GM19035 (cell line): Measurements from ENCODE around the gene RNF167.
A peak's percentile ranks its signal among the peaks of the same experiment; 100 is the strongest.

Source experiments
- ATAC-seq: cut with Tn5 transposase; IDR thresholded peaks from one replicate; pipeline ENCODE4 v1.9.1; 2021; ENCODE audit not compliant: unreplicated experiment

The RNF167 gene

DNA sequence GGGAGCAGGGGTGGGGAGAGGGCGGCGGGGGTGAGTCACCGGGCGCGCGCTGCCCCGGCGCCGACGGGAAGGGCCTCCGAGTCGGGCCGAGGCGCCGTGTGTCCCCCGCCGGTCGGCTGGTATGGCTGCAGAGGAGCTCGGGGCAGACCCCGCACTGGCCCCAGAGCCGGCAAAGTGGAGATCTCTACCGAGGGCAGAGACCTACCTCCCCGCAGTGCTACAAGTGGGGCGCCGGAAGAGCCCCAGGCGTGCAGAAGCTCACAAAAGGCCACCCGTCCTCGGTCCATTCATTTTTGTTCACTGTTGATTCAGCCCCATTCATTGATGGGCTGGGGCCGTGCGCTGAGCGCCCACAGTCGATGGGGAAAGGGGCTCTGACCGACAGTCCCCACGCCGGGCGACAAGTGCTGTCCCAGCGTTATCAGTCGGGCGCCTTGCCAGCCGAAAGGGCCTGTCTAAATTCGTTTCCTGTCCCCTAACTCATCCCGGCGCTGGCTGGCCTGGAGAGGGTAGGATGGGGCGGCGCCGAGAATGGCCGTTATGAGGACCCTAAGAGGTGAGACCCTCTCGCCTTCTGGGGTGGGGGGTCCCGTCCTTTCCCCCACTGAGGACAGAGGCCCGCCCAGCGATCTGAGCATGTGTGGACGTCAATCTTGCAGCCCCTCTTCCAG is 10.1 kb downstream of the RNF167 start:
- peak; percentile 0 for ATAC-seq

DNA sequence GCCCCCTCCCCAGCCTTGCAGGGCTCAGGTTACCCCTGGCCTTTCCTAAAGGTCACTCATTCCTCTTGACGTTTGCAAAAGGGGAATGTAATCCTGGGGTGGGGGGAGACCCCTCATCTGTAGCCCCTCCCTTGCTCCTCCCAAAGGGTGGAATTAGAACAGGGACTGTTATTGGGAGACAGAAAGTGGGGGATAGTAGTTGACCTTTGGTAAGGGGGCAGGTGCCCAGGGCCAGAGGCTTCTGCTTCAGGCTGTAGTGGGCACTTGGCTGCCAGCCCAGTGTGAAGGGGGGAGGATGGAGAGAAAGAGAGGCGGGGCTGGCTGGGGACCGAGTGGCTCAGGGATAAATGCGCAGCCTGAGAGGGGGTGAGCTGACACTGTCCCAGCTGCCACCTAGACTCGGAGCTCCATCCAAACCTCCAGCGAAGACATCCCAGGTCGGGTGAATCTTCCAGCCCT is 10.7 kb downstream of the RNF167 start, which contains the start of gene ENO3:
ENO3 (plus strand) TSS at position 374 of the 459 bp plus-strand sequence. CDS start 711 bp downstream, outside the sequence.
- ATAC-seq, result no peak

DNA sequence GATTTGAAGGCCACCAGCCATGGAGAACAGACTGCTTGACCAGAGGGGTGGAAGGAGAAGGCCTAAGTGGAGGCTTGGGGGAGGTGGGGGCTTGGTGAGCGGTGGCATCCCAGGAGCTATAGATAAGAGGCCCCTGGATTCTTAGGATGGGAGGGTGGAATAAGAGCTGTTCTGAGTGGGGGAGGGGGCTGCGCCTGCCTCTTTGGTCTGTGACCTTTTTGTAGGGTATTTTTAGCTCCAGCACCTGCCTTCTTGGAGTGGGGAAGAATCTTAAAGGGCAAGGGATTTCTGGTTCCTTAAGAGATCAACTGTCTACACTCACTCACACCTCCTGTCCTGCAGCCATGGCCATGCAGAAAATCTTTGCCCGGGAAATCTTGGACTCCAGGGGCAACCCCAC is 11.4 kb downstream of the RNF167 start:
- ATAC-seq, result no peak

DNA sequence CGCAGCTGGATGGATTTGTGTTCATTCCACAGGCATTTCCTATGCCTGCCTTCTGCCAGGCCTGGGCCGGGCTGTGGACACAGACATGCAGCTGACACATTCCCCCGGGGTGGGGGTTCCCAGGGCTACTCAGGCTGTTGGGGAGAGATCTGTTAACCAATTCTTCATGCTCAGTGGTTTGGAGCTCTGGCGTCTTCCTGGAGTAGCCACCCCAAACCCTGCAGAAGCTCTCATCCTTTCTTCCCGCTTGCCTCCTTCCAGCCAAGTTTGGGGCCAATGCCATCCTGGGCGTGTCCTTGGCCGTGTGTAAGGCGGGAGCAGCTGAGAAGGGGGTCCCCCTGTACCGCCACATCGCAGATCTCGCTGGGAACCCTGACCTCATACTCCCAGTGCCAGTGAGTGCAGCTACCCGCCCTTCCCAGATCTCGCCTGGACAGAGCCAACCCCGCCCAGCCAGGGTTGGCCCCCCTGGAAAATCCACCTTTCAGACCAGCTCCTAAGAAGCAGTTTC is 13.4 kb downstream of the RNF167 start:
- no peak for ATAC-seq

DNA sequence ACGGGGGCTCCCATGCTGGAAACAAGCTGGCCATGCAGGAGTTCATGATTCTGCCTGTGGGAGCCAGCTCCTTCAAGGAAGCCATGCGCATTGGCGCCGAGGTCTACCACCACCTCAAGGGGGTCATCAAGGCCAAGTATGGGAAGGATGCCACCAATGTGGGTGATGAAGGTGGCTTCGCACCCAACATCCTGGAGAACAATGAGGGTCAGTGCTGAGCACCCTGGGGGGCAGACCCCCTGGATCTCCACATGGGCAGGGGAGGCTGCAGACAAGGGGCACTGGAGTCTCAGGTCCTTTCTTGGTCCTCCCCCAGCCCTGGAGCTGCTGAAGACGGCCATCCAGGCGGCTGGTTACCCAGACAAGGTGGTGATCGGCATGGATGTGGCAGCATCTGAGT is 15.0 kb downstream of the RNF167 start:
- ATAC-seq, result no peak

DNA sequence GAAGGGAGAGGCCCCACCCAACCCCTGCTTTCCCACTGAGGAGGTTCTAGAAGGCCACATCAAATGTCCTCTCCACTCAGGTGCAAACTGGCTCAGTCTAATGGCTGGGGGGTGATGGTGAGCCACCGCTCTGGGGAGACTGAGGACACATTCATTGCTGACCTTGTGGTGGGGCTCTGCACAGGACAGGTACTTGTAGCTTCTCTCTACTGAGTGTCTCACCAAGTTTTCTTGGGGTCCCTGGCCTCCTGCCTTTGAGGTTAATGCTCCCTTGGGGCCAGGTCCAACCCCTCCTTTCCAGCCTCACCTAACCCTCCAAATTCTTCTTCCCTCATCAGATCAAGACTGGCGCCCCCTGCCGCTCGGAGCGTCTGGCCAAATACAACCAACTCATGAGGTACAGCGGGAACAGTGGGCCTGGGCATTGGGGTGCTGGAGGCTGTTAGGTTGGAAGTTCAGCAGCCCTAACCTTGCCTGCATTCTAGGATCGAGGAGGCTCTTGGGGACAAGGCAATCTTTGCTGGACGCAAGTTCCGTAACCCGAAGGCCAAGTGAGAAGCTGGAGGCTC is 16.5 kb downstream of the RNF167 start:
- ATAC-seq, result no peak

DNA sequence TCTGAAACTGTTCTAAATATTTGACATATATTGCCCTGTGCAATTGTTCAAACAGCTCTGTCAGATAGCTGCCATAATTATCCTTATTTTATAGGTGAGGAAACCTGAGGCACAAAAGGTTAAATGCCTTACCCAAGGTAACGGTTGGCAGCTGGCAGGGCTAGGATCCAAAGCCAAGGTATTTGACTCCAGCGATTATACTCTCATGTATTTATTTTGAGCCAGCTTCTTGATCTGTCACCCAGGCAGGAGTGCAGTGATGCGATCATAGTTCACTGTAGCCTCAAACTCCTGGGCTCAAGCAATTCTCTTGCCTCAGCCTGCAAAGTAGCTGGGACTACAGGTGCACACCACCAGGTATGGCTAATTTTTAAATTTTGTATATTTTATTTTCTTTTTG is 18.0 kb downstream of the RNF167 start:
- ATAC-seq, result no peak

DNA sequence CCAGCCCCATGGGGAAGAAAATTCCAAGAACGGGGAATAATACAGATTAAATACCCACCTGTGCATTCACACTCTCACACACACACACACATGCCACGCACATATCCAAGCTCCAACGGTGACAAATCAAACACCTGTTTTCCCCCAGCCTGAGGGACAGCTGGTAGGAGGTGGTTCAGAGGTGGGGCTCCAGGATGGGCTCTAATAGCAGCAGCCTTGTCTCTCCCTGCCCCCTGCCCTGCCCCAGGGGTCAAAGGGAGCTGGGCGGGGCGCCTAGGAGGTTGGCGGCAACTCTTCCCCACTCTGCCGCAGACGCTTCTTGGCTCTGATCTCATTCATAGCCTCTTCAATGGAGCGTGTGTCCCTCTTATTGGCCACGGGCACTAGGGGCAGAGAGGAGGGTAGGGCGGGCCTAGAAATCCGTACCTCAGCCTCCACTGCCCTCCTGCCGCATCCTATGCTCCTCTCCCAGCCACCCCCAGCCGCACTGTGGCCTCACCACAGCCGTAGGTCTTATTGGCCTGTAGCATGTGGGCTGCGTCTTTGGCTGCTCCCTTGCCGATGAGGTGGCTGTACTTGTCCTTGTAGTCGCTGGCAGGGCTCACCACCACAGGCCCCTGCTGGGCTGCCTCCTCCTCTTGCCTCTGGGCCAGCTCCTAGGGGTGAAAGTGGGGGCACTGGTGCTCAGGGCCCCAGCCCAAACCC is 19.3 kb downstream of the RNF167 start:
- ATAC-seq, result no peak

DNA sequence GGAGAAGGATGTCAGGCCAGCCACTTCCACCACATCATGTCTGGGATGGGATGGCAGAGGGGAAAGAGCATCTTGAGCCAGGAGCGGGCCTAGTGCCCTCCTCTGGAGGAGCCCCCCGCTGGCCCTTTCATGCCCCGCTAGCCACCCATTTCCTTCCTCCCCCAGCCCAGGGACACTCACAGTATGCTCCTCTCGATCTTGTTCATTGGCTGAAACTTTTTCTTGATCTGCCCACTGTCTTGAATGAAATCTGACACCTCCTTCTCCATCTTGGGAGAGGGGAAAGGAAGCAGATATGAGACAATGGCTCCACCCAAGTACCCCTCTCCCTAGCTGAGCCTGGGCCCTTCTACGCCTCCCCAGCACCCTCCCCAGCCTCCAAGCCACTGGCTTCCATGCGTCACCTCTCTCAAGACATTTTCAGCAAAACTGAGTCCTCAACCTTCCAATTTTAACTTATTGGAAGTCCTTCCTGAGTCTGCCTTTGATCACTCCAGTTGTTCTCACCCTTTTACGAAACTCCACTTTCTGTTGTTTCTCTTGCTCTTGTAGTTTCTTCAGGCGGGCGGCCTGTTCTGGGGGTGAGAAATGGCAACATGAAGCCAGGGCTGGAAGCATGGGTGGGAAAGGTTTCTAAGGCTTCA is 20.3 kb downstream of the RNF167 start:
- ATAC-seq, result no peak

DNA sequence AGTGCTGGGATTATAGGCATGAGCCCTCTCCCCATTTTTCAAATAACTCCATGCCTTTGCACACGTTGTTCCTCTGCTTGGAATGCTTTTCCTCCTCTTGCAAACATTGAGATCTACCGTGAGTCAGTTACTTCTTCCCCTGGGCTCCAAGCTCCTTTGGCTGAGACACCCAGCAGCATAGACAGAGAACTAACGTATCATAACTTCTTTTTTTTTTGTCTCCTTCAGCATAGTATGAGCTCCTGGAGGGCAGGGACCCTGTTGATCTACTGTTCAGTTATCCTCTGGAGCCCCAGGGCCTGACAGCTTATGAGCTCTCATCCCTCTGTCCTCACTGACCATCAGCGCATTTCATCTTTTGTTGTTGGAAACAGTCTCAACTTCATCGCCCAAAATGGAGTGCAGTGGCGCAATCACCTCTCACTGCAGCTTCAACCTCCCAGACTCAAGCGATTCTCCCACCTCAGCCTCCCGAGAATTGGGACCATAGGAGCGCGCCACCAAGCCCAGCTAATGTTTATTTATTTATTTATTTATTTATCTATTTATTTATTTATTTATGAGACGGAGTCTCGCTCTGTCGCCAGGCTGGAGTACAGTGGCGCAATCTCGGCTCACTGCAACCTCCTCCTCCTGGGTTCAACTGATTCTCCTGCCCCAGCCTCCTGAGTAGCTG is 25.4 kb downstream of the RNF167 start:
- no peak for ATAC-seq

DNA sequence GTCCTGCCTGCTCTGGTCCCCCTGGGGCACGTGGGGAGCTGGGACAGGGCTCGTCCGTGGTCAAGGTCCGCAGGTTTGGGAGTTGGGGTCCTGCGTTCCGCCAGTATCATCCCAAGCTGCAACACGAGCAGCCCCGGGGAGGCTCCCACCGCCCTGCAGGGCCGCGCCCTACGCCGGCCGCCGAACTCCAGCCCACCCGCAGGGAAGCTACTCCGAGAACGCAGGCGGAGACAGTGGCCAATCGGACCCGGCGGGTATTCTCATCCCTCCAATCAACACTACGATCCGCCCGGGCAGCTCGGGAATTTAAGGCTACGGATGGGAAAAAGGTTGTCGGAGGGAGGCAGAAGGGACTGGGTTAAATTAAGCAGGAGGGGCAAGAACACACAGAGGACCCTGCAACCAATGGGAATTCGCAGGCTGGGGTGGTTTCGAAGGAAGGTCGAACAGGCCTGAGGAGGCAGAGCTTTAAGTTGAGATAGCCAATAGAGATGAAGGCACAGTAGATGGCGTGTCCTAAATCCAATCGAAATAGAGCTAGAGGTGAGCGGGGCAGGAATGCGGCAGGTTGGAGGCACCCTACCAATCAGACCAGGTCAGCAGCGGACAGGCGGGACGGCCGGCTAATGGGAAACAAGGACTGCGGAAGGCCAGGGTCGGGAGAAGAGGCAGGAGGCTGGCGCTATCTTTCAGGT is 26.9 kb downstream of the RNF167 start:
- ATAC-seq, result peak; percentile 80

DNA sequence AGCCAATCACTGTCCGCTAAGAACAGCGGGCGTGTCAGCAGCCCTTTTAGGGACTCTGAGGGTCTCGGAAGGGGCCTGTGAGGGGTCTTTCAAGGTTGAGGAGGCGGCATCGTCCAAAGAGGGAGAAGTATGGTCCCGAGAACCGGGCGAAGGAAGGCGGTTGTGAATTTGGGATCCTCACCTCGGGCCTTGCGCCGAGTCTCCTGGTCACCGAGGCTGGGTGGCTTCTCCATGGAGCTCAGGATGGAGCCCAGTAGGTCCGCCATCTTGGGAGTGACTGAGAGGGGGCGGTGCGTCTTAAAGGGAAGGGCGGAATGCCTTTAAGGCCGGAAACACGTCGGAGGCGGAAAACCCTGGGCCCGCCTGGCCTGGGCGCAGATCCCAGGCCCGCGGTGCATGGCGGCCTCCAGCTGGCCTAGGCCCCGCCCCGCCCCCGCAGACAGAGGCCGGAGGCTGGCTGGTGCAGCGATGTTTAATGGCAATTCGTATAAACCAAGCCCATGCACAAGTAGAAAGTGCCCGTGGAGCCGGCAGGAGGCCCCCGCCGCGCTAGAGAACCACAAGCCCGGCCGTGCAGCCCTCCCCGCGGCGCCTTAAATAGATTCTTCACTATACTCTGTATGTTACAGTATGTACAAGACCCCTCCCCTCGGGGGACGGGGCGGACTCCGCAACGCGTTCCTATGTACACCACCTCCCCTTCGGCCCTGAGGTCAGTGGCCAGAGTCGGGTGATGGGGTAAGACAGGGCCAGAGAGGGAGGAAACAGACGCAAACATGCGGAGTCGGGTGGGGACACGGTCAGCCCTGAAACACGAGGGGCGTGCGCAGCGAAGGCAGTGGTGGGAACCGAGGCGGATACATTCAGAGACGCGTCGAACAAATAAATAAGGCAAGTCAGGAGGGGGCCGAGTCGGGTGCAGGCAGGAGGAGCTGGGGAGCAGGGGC is 27.7 kb downstream of the RNF167 start, which contains the start of gene SPAG7:
SPAG7 (minus strand) TSS at position 279 of the 947 bp plus-strand sequence; CDS start at position 266, 13 bp downstream.
- ATAC-seq, result peak; percentile 62

DNA sequence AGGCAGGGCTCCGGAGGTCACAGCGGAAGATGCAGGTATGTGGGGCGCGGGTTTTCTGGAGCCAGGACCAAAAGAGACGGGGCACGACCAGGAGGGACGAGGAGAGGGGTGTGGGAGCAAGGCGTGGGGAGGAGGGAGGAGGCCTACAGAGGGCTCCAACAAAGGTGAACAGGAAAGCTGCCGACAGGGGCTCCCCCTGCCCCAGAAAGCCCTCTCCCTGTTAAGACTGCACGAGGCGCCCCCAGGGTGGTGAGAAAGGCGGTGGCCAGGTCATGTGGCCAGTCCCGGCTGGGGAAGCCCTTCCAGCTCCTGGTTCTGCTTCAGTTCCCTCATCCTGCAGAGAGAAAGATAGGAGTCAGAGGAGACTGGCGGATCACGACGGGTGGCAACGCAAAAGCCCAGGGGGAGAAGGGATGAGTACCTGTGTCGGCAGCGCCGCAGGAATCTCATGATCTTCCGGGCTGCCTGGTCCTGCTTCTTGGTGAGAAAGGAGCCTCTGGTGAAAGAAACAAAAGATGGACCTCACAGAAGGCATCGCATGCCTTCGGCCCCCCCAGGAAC is 28.5 kb downstream of the RNF167 start:
- ATAC-seq, result no peak

DNA sequence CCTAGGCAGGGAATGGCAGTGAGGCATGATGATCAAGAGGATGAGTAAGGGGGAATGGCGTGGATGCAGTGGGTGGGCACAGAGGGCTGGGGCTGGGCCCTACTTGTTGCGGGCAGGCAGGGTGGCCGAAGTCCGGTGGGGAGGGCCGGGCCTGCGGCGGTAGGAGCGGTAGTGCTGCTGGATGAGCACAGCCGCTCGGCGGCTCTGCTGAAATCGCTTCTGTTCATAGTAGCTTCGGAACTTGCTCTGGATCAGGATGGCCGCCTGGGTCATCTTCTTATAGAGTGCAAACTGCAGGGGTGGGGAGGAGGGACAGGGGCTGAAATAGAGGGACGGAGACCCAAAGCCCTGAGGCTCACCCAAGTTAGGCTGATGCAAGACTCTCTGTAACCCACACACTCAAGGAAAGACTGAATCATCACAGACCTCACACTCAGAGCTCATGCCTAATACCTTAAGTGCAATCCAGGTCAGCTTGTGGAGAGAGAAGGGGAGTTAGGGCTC is 29.0 kb downstream of the RNF167 start:
- ATAC-seq, result no peak

DNA sequence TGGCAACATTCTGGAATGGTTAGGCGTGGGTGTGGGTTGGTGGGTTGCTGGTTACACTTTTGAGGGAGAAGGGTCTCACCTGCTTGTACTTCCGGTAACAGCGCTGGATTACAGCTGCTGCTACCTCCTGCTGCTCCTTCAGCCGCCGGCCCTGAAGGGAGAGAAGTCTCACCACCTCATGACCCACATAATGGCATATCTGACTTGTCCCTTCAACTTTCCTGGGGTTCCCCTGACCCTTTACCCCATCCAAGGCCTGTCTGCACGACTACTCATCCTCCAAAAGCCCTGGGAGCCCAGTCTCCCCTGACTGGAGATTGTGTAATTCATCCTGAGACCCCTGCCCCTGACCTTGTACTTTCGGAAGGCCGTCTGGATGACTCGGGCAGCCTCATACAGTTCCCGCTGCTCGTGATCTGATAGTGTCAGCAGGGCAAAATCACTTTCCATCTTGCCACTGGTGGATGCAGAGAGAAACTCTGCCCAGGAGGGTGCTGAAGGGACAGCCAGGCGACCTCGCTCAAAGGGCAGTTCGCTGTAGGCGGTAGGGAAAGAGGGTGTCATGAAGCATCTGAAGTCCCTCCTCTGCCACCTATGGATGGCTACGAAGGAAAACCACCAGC is 29.6 kb downstream of the RNF167 start:
- no peak for ATAC-seq

DNA sequence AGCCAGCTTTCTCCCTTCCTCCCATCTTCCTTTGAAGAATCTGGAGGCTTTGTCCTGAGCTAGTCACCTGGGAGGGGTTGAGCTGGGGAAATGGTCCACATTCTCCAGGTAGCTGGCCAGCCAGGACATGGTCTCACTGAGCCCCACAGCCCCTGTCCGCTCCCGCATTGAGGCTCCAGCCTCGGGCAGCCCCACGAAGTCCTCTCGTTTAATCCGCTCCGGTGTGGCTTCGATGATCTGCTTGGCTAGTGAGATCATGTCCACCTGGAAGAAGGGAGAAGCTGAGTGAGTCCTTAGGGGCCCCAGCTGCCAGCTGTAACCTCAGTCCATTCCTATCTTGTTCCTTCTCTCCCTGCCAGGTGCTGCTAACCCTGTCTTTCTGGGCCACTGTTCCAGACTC is 30.2 kb downstream of the RNF167 start:
- ATAC-seq, result no peak

DNA sequence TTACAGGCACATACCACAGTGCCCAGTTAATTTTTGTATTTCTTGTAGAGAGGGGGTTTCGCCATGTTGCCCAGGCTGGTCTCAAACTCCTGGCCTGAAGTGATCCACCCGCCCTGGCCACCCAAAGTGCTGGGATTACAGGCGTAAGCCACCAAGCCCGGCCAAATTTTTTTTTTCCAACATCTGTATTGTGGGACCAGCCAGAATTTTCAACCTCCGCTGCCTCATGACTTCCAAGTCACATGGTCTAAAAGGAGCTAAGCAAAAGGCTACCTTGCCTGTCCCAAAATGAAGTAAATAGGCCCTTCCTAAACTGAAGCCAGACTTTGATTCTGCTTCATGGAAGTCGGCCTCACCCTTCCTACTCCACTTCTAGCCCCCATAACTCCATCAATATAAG is 31.8 kb downstream of the RNF167 start:
- no peak for ATAC-seq

DNA sequence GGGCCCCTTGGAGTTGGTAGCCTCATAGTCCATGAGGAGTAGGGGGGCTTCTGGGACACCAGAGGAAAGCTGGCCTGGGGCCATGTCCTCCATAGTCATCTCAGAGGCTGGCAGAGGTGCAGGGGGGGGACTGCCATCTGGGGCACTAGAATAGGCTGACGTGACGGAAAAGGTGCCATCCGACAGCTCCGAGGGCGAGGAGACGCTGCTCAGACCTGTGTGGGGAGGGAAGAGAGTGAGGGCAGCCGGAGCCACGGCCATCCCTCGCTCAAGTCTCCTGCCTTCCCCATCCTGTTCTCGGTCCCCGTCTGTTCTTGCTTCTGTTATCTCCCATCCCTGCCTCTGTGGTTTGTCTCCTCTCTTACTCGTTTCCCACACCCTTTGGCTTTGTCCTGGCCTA is 32.3 kb downstream of the RNF167 start:
- no peak for ATAC-seq
